GM19467 (cell line): ENCODE measurements around the gene NABP1.
A peak's percentile ranks its signal among the peaks of the same experiment; 100 is the strongest.
"Not testable (repeated sequence)": the region's sequence is repeated elsewhere in the genome, so short reads cannot be mapped to it uniquely, and the experiment has no call there.

Experiments used
- ATAC-seq: cut with Tn5 transposase; IDR thresholded peaks from one replicate; pipeline ENCODE4 v1.9.1; 2021; ENCODE audit warnings: mild to moderate bottlenecking, moderate library complexity; ENCODE audit not compliant: unreplicated experiment

Gene NABP1, protein sequence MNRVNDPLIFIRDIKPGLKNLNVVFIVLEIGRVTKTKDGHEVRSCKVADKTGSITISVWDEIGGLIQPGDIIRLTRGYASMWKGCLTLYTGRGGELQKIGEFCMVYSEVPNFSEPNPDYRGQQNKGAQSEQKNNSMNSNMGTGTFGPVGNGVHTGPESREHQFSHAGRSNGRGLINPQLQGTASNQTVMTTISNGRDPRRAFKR

DNA sequence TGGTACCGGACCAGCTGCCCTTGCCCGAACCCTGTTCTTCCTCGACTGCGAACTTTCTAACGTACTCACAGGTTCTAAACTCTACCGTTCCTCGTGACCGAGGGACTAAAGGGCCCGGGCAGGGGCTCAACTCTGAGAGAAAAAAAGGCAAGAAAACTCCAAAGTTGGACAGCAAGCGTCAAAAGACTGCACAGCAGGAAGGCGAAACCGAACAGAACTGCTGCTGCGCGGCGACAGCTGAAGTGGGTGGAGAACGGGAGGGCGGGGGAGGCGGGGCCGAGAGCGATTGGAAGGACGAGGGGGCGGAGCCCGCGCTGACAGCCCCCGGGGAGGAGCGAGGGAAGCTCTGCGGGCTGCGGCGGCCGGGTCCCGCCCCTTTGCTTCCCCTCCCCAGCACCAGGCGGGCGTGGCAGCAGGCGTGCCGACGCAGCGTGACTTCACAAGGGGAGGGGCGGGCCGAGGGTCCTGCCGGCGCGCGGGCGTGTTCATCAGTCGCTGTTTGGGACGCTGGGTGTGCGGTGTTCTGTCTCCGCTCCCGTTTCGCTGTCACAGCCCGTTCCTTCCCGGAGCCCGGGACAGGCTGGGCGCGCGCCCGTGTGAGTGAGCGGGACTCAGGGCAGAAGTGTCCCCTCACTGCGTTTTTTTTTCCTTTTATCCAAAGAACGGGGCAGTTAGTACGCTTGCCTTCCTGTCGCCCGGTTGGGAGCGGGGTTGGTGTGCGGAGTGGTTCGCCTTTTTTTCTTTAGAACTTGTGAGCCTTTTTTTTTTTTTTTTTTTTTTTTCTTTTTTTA is at the start of gene NABP1:
TSS of gene NABP1 (plus strand) at position 491 of the 791 bp plus-strand sequence. CDS start 479 bp downstream, outside the sequence.
- peak; percentile 57 for ATAC-seq

DNA sequence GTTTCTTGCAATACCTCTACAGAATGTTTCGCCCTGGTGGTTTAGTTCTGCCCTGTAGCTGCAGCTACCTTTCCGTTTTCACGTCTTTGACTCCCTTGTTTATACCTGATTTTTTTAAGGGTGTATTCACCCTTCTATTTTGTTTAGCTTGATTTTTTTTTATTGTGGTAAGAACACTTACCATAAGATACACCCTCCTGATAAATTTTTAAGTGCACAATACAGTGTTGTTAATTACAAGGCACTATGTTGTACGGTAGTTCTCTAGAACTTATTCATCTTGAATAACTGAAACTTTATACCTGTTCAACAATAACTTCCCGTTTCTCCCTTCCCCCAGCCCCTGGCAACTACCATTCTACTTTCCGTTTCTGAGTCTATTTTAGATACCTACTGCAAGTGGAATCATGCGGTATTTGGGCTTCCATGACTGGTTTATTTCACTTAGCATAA is 48.9 kb upstream of the NABP1 start:
- ATAC-seq, result no peak

DNA sequence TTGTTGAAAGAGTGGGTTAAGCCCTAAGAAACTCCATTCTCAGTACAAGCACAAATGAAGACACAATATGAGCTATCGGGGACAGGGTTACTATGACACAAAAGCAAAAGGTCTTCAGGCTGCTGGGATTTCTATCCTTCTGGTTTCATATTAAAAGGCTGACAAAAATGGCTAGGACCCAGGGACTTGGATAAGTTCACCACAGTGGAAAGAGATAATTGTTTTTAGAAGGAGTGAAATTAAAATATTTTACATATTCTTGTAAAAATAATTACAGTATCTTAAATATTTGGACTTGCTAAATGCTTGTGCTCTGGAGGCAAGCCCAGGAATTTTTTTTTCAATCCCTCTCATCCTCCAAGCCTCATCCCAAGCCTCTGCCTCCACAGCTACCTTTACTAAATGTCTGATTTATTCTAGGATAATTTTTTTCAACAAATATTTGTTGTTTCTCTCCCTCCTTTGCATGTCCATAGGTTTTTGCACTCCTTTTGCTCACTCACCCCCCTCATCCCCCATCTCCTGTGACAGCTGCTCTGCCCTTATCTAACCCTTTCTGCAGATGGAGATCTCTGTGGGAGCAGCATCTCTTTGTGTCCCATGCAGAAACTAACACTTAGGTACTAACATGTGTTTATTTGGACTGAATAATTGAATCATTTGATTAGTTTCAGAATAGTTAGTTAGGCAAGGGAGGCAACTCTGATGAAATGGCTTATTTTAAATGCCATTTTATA is 47.8 kb upstream of the NABP1 start:
- ATAC-seq, result no peak

DNA sequence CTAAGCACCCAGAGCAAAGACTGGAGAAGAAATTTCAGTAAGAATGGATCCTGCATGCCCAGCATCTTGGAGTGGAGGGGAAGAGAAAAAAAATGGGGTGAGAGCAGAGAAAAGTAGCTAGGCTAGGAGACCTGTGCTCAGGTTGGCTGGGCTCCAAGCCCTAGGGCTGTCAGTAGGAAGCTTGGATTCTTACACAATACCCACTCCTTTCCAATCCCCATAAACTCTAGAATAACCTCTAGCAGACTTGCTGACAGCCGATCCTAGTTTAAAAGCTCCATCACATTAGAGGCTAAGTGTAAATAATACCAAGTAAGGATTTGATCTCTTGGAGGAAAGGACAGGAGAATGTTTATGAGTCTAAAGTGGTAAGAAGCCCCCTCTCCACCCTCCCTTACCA is 46.2 kb upstream of the NABP1 start:
- ATAC-seq, result no peak

DNA sequence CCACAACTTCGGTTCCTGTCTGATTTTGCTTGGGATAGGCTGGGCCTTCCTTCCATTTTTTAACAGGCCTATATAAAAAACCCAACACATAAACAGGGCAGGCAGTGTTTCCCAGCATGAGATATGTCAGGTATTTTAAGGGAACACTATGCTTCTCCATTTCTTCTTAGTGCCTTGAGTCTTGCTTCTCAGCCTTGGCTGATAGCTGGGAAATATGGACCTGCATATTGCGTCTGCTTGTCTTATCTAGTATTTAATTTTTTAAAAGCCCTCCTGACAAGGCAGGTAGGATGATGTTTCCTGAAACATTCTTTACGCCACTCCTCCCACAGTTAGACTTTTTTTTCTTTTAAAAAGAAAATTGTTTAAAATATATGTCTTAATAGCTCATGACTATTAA is 45.5 kb upstream of the NABP1 start:
- no peak for ATAC-seq

- no peak for ATAC-seq
Measured at GRCh38 chr2:191634791-191635190, 43.1 kb upstream of the NABP1 start.

DNA sequence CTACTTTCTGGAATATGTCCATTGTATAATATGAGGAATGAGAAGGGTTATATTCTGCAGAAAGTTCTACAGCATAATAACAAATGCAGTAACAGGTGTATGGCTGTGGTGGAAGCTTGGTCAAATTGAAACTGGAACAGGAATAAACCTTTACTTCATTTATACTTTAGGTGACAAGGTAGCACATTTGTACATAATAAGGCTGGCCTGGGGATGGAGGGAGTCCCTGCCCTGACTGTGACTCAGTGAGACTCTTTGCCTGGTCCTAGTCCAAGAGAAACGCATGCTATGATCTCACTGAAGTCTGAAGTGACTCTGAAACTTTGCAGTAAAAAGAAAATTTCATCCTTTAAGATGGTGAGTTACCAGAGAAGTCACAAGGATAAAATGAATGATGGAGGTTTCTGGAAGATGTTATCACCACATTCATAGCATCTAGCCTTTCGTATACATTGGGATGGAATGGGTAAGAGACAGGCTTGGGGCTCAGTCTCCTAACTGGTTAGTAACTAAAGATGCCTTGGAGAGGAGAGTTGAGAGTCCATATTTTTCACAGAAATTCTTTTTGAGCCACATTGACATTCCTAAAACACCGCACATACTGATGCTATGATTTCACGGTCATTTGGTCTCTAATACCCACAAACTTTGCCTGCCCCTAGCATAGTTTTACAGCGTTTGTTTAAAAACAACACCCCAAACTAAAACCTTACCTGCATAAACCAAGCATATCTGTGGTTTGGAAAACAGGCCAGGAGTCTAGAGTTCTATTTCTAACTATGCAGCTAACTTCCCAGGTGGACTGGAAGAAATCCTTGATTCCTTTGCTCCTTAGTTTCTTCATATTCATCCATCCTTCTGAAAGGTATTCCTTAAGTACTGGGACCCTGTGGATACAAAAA is 42.4 kb upstream of the NABP1 start:
- peak; percentile 66 for ATAC-seq

DNA sequence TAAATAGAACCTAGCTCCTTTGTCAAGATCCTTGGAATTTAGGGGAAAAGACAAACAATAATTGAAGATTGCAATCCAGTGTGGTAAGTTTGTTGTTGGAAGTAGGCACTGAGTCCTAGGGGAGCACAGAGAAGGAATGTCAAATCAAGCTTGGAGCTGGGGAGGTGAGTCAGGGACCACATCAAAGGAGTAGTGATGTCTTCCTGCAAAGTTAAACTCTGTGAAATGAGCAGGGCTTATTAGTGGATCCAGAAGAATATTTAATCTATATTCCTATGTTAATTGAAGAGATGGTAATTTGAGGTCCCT is 41.7 kb upstream of the NABP1 start:
- ATAC-seq, result no peak

DNA sequence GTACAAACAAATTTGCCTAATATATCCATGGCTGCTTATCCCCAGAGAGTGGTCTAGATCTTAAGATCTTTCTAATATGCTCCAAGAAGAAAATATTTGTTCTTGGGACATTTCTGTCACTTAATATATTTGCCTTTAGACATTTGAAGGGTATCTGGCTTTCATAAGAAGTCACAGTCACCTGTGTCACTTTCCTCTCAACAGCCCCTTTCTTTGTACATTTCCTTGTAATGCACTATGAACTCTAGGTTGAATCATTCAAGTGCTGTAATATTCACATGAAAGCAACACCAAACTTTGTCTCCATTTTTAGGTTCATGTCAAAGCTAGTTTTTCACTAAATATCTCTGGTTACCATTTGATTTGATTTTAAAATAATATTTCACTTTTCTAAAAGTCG is 41.4 kb upstream of the NABP1 start:
- no peak for ATAC-seq

- ATAC-seq, result peak; percentile 75
Measured at GRCh38 chr2:191637182-191638078, 40.5 kb upstream of the NABP1 start.

- ATAC-seq, result peak; percentile 27
Measured at GRCh38 chr2:191638079-191638801, 39.7 kb upstream of the NABP1 start.

DNA sequence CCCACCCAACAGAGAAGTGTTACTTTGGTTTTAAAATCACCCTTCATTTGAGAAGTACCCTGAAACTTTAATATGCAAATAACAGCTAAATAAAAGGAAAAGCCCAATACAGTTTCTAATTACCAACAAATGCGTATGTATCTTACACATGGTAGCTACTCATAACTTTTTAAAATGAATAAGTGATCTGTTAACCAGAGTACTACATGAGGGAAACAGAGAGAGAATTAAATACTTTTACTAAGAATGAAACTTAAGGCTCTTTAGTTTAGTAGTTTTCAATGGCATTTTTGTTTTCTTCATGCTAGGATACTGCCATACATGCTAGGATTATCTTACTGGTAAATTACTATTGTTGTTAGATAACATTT is 39.1 kb upstream of the NABP1 start:
- ATAC-seq, result peak; percentile 30

GRCh38 chr2:191641609-191642008 is 36.3 kb upstream of the NABP1 start:
- ATAC-seq, result no peak

DNA sequence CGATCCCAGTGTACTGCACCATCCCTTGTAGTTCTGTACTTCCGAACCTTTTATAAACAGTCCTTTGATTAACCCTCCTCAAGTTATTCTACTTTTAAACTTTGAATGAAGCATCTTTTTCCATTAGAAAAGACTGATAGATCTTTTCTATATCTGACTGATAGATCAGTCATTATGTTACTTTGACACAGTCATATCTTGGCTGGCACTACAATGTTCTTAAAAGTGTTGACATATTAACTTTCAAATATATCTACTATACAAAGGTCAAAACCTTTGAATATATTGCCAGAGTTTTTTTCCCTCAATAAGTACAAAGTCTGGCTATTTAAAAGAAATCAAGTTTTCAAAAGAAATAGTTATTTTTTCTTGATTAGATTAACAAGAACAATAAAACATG is 35.4 kb upstream of the NABP1 start:
- ATAC-seq, result no peak

GRCh38 chr2:191643429-191643828 is 34.5 kb upstream of the NABP1 start:
- no peak for ATAC-seq

DNA sequence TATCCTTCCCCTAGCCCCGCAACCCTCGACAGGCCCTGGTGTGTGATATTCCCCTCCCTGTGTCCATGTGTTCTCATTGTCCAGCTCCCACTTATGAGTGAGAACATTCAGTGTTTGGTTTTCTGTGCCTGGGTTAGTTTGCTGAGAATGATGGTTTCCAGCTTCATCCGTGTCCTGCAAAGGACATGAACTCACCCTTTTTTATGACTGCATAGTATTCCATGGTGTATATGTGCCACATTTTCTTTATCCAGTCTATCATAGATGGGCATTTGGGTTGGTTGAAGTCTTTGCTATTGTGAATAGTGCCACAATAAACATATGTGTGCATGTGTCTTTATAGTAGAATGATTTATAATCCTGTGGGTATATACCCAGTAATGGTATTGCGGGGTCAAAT is 33.3 kb upstream of the NABP1 start:
- not testable (repeated sequence) for ATAC-seq

DNA sequence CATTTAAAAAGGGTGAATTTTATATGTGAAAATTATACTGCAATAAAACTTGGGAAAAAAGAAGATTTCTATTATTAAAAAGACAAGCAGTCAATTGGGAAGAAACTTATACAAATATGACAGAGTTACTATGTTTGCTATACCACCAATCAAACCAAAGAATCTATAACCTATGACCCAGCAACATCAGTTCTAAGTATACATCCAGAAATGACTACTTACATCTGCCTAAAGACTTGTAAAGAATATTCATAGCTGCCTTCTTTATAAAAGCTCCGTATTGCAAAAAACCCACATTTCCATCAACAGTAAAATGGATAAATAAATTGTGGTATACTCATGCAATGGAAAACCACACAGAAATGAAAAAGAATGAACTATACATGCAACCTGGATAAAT is 32.9 kb upstream of the NABP1 start:
- no peak for ATAC-seq

DNA sequence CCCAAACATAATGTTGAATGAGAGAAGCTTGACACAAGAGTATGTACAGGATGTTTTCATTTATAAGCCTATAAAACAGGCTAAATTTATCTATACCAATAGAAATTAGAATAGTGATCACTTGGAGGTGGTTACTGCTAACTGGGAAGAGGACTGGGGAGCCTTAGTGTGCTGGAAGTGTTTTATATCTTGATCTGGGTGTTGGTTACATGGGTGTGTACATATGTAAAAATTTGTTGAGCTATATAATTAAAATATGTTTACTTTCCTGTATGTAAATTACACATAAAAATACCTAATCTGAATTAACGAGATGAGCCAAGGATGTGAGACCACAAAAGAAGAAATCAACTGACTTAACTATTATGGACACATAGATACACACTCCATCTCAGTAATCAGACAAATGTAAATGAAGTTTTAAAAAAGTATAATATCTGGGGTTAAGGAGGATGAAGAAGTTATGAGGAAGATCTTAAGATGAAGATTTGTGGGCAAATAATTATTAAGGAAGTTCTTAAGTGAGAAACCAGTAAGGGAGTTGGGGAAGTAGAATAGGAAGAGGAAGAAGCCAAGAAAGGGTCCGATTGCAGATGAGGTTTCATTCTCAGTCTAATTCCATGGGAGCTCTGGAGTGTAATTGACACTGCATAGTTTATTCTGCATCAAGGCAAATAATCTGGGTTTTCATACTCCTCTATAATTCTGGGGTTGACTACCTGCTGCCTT is 32.3 kb upstream of the NABP1 start:
- ATAC-seq, result no peak
